H1 (cell line): Measurements from ENCODE around the gene LRP5. TPM values are rescaled to one million over a fixed set of nuclear protein-coding genes. Genes with fewer than 3 reads are reported as not detected.

Experiments
- CTCF ChIA-PET: fragments of 300-600 bp; sonication (Branson Sonifier 250); formaldehyde crosslinking; loops from one replicate; lab custom pipeline; 2021; ENCODE audit not compliant: partially characterized antibody; lab: Charles Lee
- POLR2A ChIA-PET: fragments of 300-600 bp; sonication (Branson Sonifier 250); formaldehyde crosslinking; loops from one replicate; lab custom pipeline; 2021; ENCODE audit warnings: inconsistent platforms; ENCODE audit not compliant: partially characterized antibody; lab: Charles Lee
- DNase-seq, 2 experiments: peaks; one replicate each; pipeline versions ENCODE4 v3.0.0 to v3.0.0-alpha.2; 2010 to 2022; ENCODE audit warnings: low spot score in 2 of 2, low read depth in 1 of 2, mixed read lengths in 1 of 2
- FAIRE-seq: peaks from 2 replicates; lab custom pipeline; 2011; peaks lifted over from hg19 to GRCh38; lab: Jason Lieb, UNC
- H2AFZ ChIP-seq: 2 replicates; pipeline ENCODE4 v1.8.1; 2012; ENCODE audit warnings: low read length, inconsistent platforms
- H2AK5ac ChIP-seq: 2 replicates; pipeline ENCODE4 v1.6.1; 2013; ENCODE audit warnings: low read depth, low read length
- H2BK120ac ChIP-seq: replicated peaks from 2 replicates; pipeline ENCODE3; 2013; ENCODE audit warnings: low read depth, low read length, inconsistent platforms
- H2BK12ac ChIP-seq: 2 replicates; pipeline ENCODE4 v1.6.1; 2013; ENCODE audit warnings: low read depth, low read length
- H2BK15ac ChIP-seq: 2 replicates; pipeline ENCODE4 v1.6.1; 2013; ENCODE audit warnings: low read length
- H2BK20ac ChIP-seq: 2 replicates; pipeline ENCODE4 v1.6.1; 2013; ENCODE audit warnings: low read length
- H2BK5ac ChIP-seq: 2 replicates; pipeline ENCODE4 v1.6.1; 2013; ENCODE audit warnings: low read depth, low read length
- H3K14ac ChIP-seq: 2 replicates; pipeline ENCODE4 v1.6.1; 2013; ENCODE audit warnings: inconsistent platforms; ENCODE audit not compliant: insufficient read length
- H3K18ac ChIP-seq: 2 replicates; pipeline ENCODE4 v1.6.1; 2013; ENCODE audit warnings: low read length; ENCODE audit errors: extremely low read depth
- H3K23ac ChIP-seq: 2 replicates; pipeline ENCODE4 v1.6.1; 2013; ENCODE audit warnings: inconsistent platforms; ENCODE audit not compliant: insufficient read length
- H3K23me2 ChIP-seq: 2 replicates; pipeline ENCODE4 v1.6.1; 2013; ENCODE audit warnings: low read depth, low read length
- H3K27ac ChIP-seq: 2 replicates; pipeline ENCODE4 v1.6.1; 2011; ENCODE audit warnings: low read depth, low read length, inconsistent platforms
- H3K27me3 ChIP-seq, 4 experiments: replicated peaks in 1 of 4; 1 replicate in 1 of 4; 2 replicates in 3 of 4; pipeline versions ENCODE4 v1.6.1 to v1.8.1; 2011 to 2013; ENCODE audit warnings: low read length in 3 of 4, mild to moderate bottlenecking in 3 of 4, inconsistent platforms in 2 of 4, mixed read lengths in 2 of 4, moderate library complexity in 1 of 4; ENCODE audit not compliant: control insufficient read depth in 3 of 4, insufficient read depth in 3 of 4; ENCODE audit errors: extremely low read depth in 1 of 4
- H3K36me3 ChIP-seq, 4 experiments: 2 replicates each; pipeline versions ENCODE4 v1.6.1 to v1.8.1; 2011 to 2013; ENCODE audit warnings: mild to moderate bottlenecking in 4 of 4, low read length in 3 of 4, moderate library complexity in 2 of 4, control low read depth in 1 of 4, inconsistent platforms in 1 of 4; ENCODE audit not compliant: insufficient read depth in 4 of 4, control insufficient read depth in 2 of 4
- H3K4ac ChIP-seq: replicated peaks from 2 replicates; pipeline ENCODE3; 2013; ENCODE audit warnings: low read length, low read depth, mixed read lengths, inconsistent platforms; ENCODE audit not compliant: insufficient read length
- H3K4me1 ChIP-seq, 4 experiments: replicated peaks in 1 of 4; 1 replicate in 1 of 4; 2 replicates in 3 of 4; pipeline versions ENCODE4 v1.6.1 to v1.8.1; 2011 to 2013; ENCODE audit warnings: low read length in 3 of 4, inconsistent platforms in 2 of 4, mixed read lengths in 1 of 4; ENCODE audit not compliant: insufficient read depth in 4 of 4, control insufficient read depth in 3 of 4
- H3K4me2 ChIP-seq, 2 experiments: 2 replicates each; pipeline versions ENCODE4 v1.6.1 to v1.8.1; 2011 to 2013; ENCODE audit warnings: low read depth in 2 of 2, low read length in 2 of 2, control low read depth in 1 of 2, inconsistent platforms in 1 of 2, mild to moderate bottlenecking in 1 of 2; ENCODE audit not compliant: insufficient read depth in 1 of 2
- H3K4me3 ChIP-seq, 4 experiments: fragments of 200-600, 300-600 bp in 1 of 4; sonication (generic), shearing (Covaris generic), sonication (Bioruptor Twin) in 1 of 4; 2 replicates each; pipeline versions ENCODE4 v1.5.1 to v1.8.1; 2011 to 2016; ENCODE audit warnings: low read length in 4 of 4, low read depth in 3 of 4, control low read depth in 2 of 4, inconsistent platforms in 2 of 4, mild to moderate bottlenecking in 2 of 4, mixed read lengths in 1 of 4, moderate library complexity in 1 of 4; ENCODE audit not compliant: insufficient read depth in 2 of 4; ENCODE audit errors: extremely low read depth in 1 of 4
- H3K56ac ChIP-seq: replicated peaks from 2 replicates; pipeline ENCODE3; 2013; ENCODE audit warnings: low read depth, mild to moderate bottlenecking, mixed read lengths, low read length, inconsistent platforms; ENCODE audit not compliant: insufficient read length
- H3K79me1 ChIP-seq: 2 replicates; pipeline ENCODE4 v1.6.1; 2013; ENCODE audit warnings: low read depth, low read length, control low read depth
- H3K79me2 ChIP-seq, 2 experiments: 2 replicates each; pipeline versions ENCODE4 v1.6.1 to v1.8.1; 2012 to 2013; ENCODE audit warnings: low read length in 2 of 2, mild to moderate bottlenecking in 2 of 2, inconsistent platforms in 1 of 2; ENCODE audit not compliant: insufficient read depth in 2 of 2, control insufficient read depth in 1 of 2
- H3K9ac ChIP-seq, 4 experiments: replicated peaks in 1 of 4; 1 replicate in 1 of 4; 2 replicates in 3 of 4; pipeline versions ENCODE4 v1.6.1 to v1.8.1; 2011 to 2013; ENCODE audit warnings: low read depth in 3 of 4, low read length in 3 of 4, control low read depth in 2 of 4, mild to moderate bottlenecking in 2 of 4, moderate library complexity in 2 of 4, inconsistent platforms in 1 of 4; ENCODE audit errors: extremely low read depth in 1 of 4
- H3K9me3 ChIP-seq, 2 experiments: 2 replicates each; pipeline versions ENCODE4 v1.6.1 to v1.8.1; 2012 to 2013; ENCODE audit warnings: mild to moderate bottlenecking in 2 of 2, moderate library complexity in 2 of 2, control low read depth in 1 of 2, inconsistent platforms in 1 of 2, low read depth in 1 of 2, low read length in 1 of 2, mixed read lengths in 1 of 2; ENCODE audit not compliant: insufficient read depth in 2 of 2
- H4K20me1 ChIP-seq, 2 experiments: replicated peaks in 1 of 2; 2 replicates each; pipeline versions ENCODE3 to v1.8.1; 2011 to 2013; ENCODE audit warnings: inconsistent platforms in 2 of 2, low read length in 2 of 2, mild to moderate bottlenecking in 1 of 2; ENCODE audit not compliant: insufficient read depth in 2 of 2, control insufficient read depth in 1 of 2
- H4K5ac ChIP-seq: 2 replicates; pipeline ENCODE4 v1.6.1; 2013; ENCODE audit warnings: low read length, low read depth, mixed read lengths, inconsistent platforms; ENCODE audit not compliant: insufficient read length
- H4K8ac ChIP-seq: 2 replicates; pipeline ENCODE4 v1.8.0; 2013; ENCODE audit warnings: mild to moderate bottlenecking, moderate library complexity, low read length, inconsistent platforms; ENCODE audit not compliant: insufficient read depth; ENCODE audit errors: extremely low read depth
- H4K91ac ChIP-seq: replicated peaks from 2 replicates; pipeline ENCODE3; 2013; ENCODE audit warnings: low read length, mixed read lengths, inconsistent platforms; ENCODE audit not compliant: insufficient read length
- BRCA1 ChIP-seq: IDR thresholded peaks from 2 replicates; pipeline ENCODE4 v1.6.1; 2012; ENCODE audit warnings: low read depth, low read length, improper control_type of control experiment
- POLR2A ChIP-seq, 2 experiments: IDR thresholded peaks; 1 replicate in 1 of 2; 2 replicates in 1 of 2; pipeline ENCODE4 v1.6.1; 2011; ENCODE audit warnings: low read depth in 2 of 2, low read length in 2 of 2, mild to moderate bottlenecking in 2 of 2; ENCODE audit errors: control extremely low read depth in 1 of 2
- RAD21 ChIP-seq, 2 experiments: IDR thresholded peaks in 1 of 2; conservative IDR thresholded peaks in 1 of 2; 2 replicates each; pipeline ENCODE4 v1.6.1; 2011; ENCODE audit warnings: low read depth in 2 of 2, low read length in 2 of 2, improper control_type of control experiment in 1 of 2, inconsistent platforms in 1 of 2, mild to moderate bottlenecking in 1 of 2, moderate library complexity in 1 of 2
- WGBS, 2 experiments: shearing (Covaris generic) in 1 of 2; methylation state at CpG; one replicate each; pipeline versions ENCODE4 v1.1.6 to v1.1.7; 2013 to 2015; ENCODE audit warnings: low lambda C conversion rate in 2 of 2, mixed read lengths in 2 of 2, inconsistent platforms in 1 of 2, low coverage in 1 of 2, missing lambda C conversion rate in 1 of 2; ENCODE audit not compliant: insufficient replicate concordance in 2 of 2, insufficient coverage in 1 of 2, insufficient read length in 1 of 2; ENCODE audit errors: extremely low coverage in 1 of 2, missing lambda C conversion rate in 1 of 2; 5-methylcytosine and 5-hydroxymethylcytosine counted together
- polyA plus RNA-seq, 7 experiments: library from polyadenylated mRNA; depleted of rRNA in 3 of 7; stranded (reverse) in 5 of 7; unstranded in 2 of 7; fragments of >200 nt in 5 of 7; fragments of 200-250 nt in 2 of 7; gene quantifications; 1 replicate in 5 of 7; 2 replicates in 1 of 7; 4 replicates in 1 of 7; pipeline versions ENCODE4 v1.2.1 to v1.2.3, GENCODE V29; 2011 to 2013; ENCODE audit warnings: missing spikeins in 2 of 7, mixed read lengths in 2 of 7
- total RNA-seq: library from RNA; stranded (reverse); fragmentation: NEBNext Ultra II Directional; extraction: Animal tissue kit (Norgen Biotek cat#: 25700); gene quantifications from 2 replicates; pipeline ENCODE4 v1.2.1, GENCODE V29; 2021

Gene LRP5
- total and polyA plus RNA-seq, 2 of the 8 experiments (the other 6 are each of a cell fraction or from before 2014, with no cell fraction given), result 19.0 to 38.9 TPM

- Histone ChIP-seq H3K4ac (no peak overlapping the region), H3K18ac (no peak overlapping the region), H3K4me3 (no peak overlapping the region), H3K79me2 (no peaks in the 10 kb centered on the region), H3K14ac (no peak overlapping the region), H2AFZ (no peak overlapping the region), H4K20me1 (no peaks in the 10 kb centered on the region), H3K4me2 (no peak overlapping the region), H2BK20ac (no peak overlapping the region), H4K8ac (no peak overlapping the region), H2BK12ac (no peak overlapping the region), H2BK120ac (no peak overlapping the region), H3K27me3 (no peaks in the 10 kb centered on the region)
- FAIRE-seq, result no peak
- WGBS, 2 experiments, result 93% methylated on average over 5 of the region's 5 CpGs; no CpG with 5 or more reads in 1 of the 2 experiments
- no peak for DNase-seq
- CTCF ChIA-PET, result interaction anchor here (1.1 to 1.7 kb wide), 2 partner anchors 105 to 154 kb away, joined by 3 to 4 read pairs; no protein-coding TSS in a partner anchor
- TF ChIP-seq POLR2A (IDR thresholded peaks at IDR 0.05; ENCODE audit: control extremely low read depth in 1 of 2, low read depth in 2 of 2, low read length in 2 of 2) (no peak), BRCA1 (no peak), RAD21 (IDR thresholded peaks at IDR 0.05 in 1 of 2, conservative IDR thresholded peaks at IDR 0.05 in 1 of 2; ENCODE audit: low read depth in 2 of 2, low read length in 2 of 2) (no peak)
- TF ChIP-seq, all 59 proteins: peak for 0
- H3K9ac ChIP-seq, result no peak overlapping the region
- H4K91ac ChIP-seq, result no peak overlapping the region
- H4K5ac ChIP-seq, result no peak overlapping the region
- no peak overlapping the region for H2BK15ac ChIP-seq
- H3K79me1 ChIP-seq, result no peaks in the 10 kb centered on the region
- H3K56ac ChIP-seq, result no peak overlapping the region
- no peak overlapping the region for H2BK5ac ChIP-seq
- H3K36me3 ChIP-seq, result peaks cover 8 to 27% (median 16%) of the 10 kb centered on the region in 4 experiments
- POLR2A ChIA-PET, result no interaction called here
- H3K4me1 ChIP-seq, result no peaks in the 10 kb centered on the region
- H3K27ac ChIP-seq, result no peak overlapping the region
- no peak overlapping the region for H3K23ac ChIP-seq
- no peaks in the 10 kb centered on the region for H3K23me2 ChIP-seq
- peaks cover 7 to 8% of the 10 kb centered on the region in 2 experiments; a peak in 3 of 4 replicates for H3K9me3 ChIP-seq
- no peak overlapping the region for H2AK5ac ChIP-seq
Measured at GRCh38 chr11:68430384-68430783, 118.0 kb downstream of the LRP5 start.
